Uterus (tissue), 2 donors: ENCODE measurements around the gene ITPRIPL1.

Experiments used
- CTCF ChIP-seq, 4 experiments: fragments of 200-600 bp in 2 of 4; fragments of 450-650 bp in 2 of 4; sonication (generic) in 2 of 4; IDR thresholded peaks; one replicate each; pipeline ENCODE4 v1.5.1; 2016 to 2019; ENCODE audit warnings: antibody characterized with exemption in 4 of 4, mild to moderate bottlenecking in 2 of 4, moderate library complexity in 1 of 4
- POLR2A ChIP-seq, 2 donors: fragments of 450-650 bp; IDR thresholded peaks; one replicate each; pipeline ENCODE4 v1.6.1; 2016; ENCODE audit warnings: antibody characterized with exemption in 2 of 2, mild to moderate bottlenecking in 1 of 2, moderate library complexity in 1 of 2

- no peak for TF ChIP-seq CTCF (IDR thresholded peaks at IDR 0.05)
- TF ChIP-seq POLR2A (IDR thresholded peaks at IDR 0.05): no peak
Observed at GRCh38 chr2:96341641-96342040, 16.5 kb downstream of the ITPRIPL1 start.
